ENCODE data around the gene IFRD2. TPM values are rescaled to one million over a fixed set of nuclear protein-coding genes. Genes with fewer than 3 reads are reported as not detected.

The IFRD2 gene
- total and polyA plus RNA-seq, 5 donors, result 50.9 to 67.6 (median 54.2) TPM

DNA sequence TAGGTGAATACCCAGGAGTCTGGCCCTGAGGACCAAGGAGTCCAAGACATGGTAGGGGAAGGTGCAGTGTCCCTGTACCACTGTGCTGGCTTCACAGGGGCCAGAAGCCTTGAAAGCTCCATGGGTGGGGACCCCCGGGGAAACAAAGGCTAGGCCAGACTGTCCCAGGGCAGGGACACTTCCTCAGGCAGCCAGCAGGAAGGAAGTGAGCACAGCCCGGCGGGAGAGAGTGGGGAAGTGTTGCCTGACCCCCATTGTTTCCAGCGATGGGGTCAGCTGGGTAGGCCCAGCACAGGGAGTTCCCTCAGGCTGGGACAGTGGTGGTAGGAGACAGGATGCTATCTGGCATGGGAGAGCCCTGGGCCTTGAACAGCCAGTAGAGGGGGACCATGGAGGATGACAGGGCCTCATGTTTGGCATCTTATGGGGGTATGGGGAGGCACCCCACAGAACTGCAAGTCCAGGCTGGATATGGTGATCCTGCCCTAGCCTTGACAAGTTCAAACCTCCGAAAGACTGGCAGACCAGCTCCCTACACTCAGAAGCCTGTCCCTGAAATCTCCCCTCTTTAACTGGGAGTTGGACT lies 31.5 kb upstream of the IFRD2 start:
- Histone ChIP-seq H3K27me3 (ENCODE audit: control insufficient read depth, insufficient read depth) (no peaks in the 10 kb centered on the region), H3K4me1 (ENCODE audit: control insufficient read depth, insufficient read depth, low read length) (peaks cover 11% of the 10 kb centered on the region), H3K4me3 (ENCODE audit: low read length) (no peak overlapping the region), H3K27ac (ENCODE audit: low read length) (peak overlapping the region; percentile 96), H3K9me3 (ENCODE audit: control insufficient read depth, low read length) (no peaks in the 10 kb centered on the region)
- WGBS, result 45% methylated on average over 5 of the region's 5 CpGs
- ATAC-seq (peak; percentile 23 to 65), DNase-seq (peak; percentile 80 to 87 (median 85))
- intact Hi-C loops (cut with DNase I), result loop anchor here in 1 of 4 donors (5.0 kb wide), 1 partner anchor 96 kb away; no protein-coding TSS in a partner anchor

DNA sequence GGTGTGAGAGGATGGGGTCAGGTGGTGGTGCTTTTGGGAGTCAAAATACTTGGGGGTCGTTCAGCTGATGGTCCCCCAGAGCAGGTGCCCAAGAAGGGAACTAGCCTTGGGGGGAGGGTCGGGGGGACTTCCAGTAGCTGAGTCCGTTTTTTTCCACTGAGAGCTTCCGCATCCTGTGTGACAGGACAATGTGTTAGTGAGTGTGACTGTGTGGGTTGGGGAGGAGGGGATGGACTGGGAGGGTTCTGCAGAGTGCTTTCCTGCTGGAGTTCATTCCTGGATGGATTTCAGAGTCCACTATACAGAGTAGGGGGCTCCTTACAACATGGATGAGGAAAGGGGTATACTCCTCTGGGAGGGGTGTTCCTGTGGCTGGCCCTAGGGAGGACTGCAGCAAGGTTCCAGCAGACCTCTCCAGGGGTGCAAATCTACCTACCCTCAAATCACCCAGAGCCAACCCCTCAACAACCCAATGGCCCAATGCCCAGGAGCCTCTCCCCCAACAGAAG lies 30.9 kb upstream of the IFRD2 start:
- Histone ChIP-seq H3K27ac (ENCODE audit: low read length) (peak overlapping the region; percentile 96), H3K27me3 (ENCODE audit: control insufficient read depth, insufficient read depth) (no peaks in the 10 kb centered on the region), H3K4me1 (ENCODE audit: control insufficient read depth, insufficient read depth, low read length) (peaks cover 9% of the 10 kb centered on the region), H3K9me3 (ENCODE audit: control insufficient read depth, low read length) (no peaks in the 10 kb centered on the region), H3K4me3 (ENCODE audit: low read length) (no peak overlapping the region)
- intact Hi-C loops (cut with DNase I), result loop anchor here in 1 of 4 donors (5.0 kb wide), 1 partner anchor 96 kb away; no protein-coding TSS in a partner anchor
- DNase-seq (peak in 2 of 3 donors; percentile 65 to 71), ATAC-seq (peak; percentile 2 to 42)
- WGBS, result 36% methylated on average over 4 of the region's 4 CpGs

DNA sequence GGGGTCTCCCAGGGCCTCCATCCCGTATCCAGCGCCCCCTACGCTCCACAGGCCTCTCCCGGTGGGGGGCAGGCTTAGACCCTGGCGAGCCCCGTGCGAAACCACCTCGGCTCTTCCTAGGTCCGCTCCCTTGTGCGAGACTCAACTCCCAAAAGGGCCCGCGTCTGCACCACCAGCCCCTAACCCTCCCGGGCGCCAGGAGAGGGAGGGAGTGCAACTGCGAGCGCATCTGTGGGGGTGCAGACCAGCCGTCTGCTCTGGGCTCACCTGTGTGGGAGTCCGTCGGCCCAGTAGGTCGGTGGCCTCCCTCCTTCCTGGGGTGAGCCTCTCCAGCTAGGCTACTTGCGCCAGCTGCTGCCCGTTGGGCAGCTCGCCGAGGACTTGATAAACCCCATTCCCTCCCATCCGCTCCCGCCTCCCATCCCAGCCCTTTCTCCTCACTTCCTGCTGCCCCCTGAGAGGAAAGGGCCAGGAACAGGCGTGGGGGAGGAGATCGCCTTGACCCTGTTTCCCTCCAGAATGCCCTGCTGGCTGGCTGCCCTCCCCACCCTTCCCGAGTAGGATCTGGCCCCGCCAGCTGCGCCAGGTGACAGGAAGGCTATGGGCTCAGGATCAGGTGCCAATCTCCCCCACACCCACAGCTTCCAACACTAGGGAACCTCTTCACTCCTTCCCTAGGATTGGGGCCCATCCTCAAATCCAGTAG lies 30.3 kb upstream of the IFRD2 start, which contains the start of gene HYAL2:
TSS of gene HYAL2 (minus strand) at position 360 of the 706 bp plus-strand sequence. CDS start 2,256 bp downstream, outside the sequence.
- intact Hi-C loops (cut with DNase I), result loop anchor here in 1 of 4 donors (5.0 kb wide), 1 partner anchor 95 kb away; no protein-coding TSS in a partner anchor
- Histone ChIP-seq H3K9me3 (ENCODE audit: control insufficient read depth, low read length) (no peaks in the 10 kb centered on the region), H3K4me3 (ENCODE audit: low read length) (peak within 1 kb of the TSS; percentile 85), H3K27me3 (ENCODE audit: control insufficient read depth, insufficient read depth) (no peaks in the 10 kb centered on the region), H3K27ac (ENCODE audit: low read length) (peak within 1 kb of the TSS; percentile 96), H3K4me1 (ENCODE audit: control insufficient read depth, insufficient read depth, low read length) (peaks cover 9% of the 10 kb centered on the region)
- DNase-seq (peak; percentile 88 to 92 (median 91)), ATAC-seq (peak; percentile 11 to 58)
- WGBS, result 29% methylated on average over 31 of the region's 31 CpGs

DNA sequence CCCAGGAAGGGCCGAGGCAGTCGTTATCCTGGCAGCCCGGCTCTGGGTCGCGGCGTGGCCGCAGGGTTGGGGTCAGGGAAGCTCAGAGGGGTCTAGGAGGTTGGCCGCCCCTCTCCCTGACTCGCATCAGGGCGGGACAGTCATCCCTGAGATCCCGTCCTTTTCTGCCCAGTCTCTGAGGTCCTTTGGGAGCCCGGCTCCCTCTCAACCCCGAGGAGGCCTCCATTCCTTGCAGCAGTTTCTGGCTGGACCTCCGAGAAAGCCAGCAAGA lies 29.8 kb upstream of the IFRD2 start:
- intact Hi-C loops (cut with DNase I), result loop anchor here in 1 of 4 donors (5.0 kb wide), 1 partner anchor 95 kb away; no protein-coding TSS in a partner anchor
- ATAC-seq (no peak), DNase-seq (no peak)
- no peaks in the 10 kb centered on the region for H3K9me3 ChIP-seq (ENCODE audit: control insufficient read depth, low read length)
- H3K4me1 ChIP-seq (ENCODE audit: control insufficient read depth, insufficient read depth, low read length), result peaks cover 9% of the 10 kb centered on the region
- H3K27me3 ChIP-seq (ENCODE audit: control insufficient read depth, insufficient read depth), result no peaks in the 10 kb centered on the region
- H3K4me3 ChIP-seq (ENCODE audit: low read length), result peak overlapping the region; percentile 85
- peak overlapping the region; percentile 96 for H3K27ac ChIP-seq (ENCODE audit: low read length)
- 13% methylated on average over 14 of the region's 14 CpGs for WGBS

DNA sequence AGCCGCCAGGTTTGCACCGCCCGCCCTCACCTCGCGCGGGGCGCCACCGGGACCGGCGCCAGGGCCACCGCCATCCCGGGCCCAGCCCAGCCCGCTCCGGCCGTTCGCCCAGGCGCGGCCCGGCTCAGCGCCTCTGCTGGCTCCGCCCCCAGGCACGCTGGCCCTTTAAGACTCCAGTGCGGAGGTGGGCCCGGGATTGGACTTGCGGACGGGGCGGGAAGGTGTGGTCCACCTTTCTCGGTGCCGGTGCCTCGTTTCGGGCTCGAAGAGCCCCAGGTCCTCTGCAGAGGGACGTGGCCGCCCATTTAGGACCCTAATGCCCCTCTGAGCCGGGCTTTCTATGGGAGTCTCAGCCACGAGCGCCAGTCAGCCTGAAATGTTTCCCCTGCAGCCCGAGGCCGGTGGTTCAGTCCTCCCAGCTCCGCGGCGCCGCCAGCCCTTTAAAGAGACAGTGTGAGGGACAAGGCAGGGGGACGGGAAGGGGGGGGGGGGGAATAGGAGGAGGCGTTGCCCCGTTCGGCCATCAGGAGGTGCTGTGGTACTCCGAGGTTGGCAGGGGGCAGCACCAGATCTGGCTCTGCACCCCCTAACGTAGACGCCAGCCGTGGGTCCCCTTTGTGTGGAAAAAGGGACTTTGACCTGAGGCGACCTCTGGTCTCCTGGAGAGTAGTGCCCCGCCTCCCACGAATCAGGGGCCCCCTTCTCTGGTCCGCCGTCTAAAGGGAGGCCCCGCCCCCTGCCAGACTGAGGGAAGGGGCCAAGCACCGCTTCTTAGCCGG lies 29.3 kb upstream of the IFRD2 start:
- 1% methylated on average over 59 of the region's 59 CpGs for WGBS
- intact Hi-C loops (cut with DNase I), result loop anchor here in 1 of 4 donors (5.0 kb wide), 1 partner anchor 94 kb away; no protein-coding TSS in a partner anchor

DNA sequence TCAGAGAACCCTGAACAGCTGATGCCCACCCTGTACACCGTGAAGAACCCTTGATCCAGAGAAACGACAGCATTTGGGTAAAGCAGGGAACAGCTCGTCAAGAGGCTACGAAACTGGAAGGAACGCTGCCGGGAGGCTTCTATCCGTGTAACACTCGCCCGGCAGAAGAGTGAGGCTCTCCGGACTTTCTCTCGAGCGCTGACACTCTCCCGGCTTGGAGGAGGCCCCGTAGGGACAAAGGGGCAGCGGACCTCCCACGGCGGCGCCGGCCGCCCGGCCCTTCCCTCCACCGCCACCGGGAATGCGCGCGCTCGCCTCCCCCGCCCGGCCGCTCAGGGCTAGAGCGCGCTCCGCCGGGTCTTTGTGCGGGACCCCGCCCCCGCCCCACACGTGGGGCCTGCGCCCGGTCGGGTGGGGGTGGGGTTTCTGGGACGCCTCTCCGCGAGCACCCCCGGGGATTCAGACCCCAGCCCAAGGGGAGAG lies 28.7 kb upstream of the IFRD2 start:
- DNase-seq, result peak; percentile 79 to 93 (median 93)
- Histone ChIP-seq H3K9me3 (ENCODE audit: control insufficient read depth, low read length) (no peaks in the 10 kb centered on the region), H3K4me3 (ENCODE audit: low read length) (peak overlapping the region; percentile 85), H3K27ac (ENCODE audit: low read length) (peak overlapping the region; percentile 88), H3K27me3 (ENCODE audit: control insufficient read depth, insufficient read depth) (no peaks in the 10 kb centered on the region), H3K4me1 (ENCODE audit: control insufficient read depth, insufficient read depth, low read length) (peaks cover 9% of the 10 kb centered on the region)
- WGBS, result under 1% methylated on average over 45 of the region's 45 CpGs
- ATAC-seq, result peak; percentile 9 to 59
- intact Hi-C loops (cut with DNase I), result loop anchor here in 1 of 4 donors (5.0 kb wide), 1 partner anchor 94 kb away; no protein-coding TSS in a partner anchor

More for the DNA sequence above, 29.3 kb upstream of the IFRD2 start:
- peak; percentile 91 to 97 (median 96) for DNase-seq
- peak overlapping the region; percentile 96 for H3K27ac ChIP-seq (ENCODE audit: low read length)
- H3K4me3 ChIP-seq (ENCODE audit: low read length), result peak overlapping the region; percentile 85
- no peaks in the 10 kb centered on the region for H3K9me3 ChIP-seq (ENCODE audit: control insufficient read depth, low read length)
- no peaks in the 10 kb centered on the region for H3K27me3 ChIP-seq (ENCODE audit: control insufficient read depth, insufficient read depth)
- H3K4me1 ChIP-seq (ENCODE audit: control insufficient read depth, insufficient read depth, low read length), result peaks cover 9% of the 10 kb centered on the region
- peak; percentile 35 to 76 for ATAC-seq

DNA sequence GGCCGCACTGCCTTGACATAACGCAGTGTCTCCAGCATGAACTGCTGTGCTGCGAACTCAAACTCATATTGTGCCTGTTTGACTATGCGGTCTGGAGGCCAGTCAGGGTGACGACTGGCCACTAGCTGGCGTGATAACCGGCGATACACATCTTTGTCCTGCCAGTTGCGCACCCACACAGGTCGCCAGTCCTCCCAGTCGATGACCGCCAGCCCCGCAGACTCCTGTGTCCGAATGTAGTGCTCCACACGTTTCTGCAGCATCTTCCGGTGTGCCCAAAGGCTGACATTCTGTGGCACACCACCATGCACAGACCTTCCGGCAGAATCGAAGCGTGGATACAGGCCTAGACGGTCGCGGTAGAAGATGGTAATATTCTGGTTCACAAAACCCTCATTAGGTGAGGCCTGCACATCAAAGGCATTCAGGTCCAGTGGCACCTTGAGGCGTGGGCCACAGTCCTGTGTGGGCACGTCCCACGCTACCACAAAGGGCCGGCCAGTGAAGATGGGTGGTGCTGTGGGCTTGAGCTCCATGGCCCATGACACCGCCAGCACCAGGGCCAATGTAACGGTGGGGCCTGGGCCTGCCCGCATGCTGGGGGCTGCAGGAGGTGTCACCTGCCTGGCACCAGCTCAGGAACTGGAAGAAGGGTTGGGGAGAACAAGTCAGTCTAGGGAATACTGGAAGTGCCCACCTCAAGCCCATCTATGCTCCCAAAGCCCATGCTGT lies 27.8 kb upstream of the IFRD2 start:
- intact Hi-C loops (cut with DNase I), result loop anchor here in 1 of 4 donors (5.0 kb wide), 1 partner anchor 93 kb away; no protein-coding TSS in a partner anchor
- peak overlapping the region; percentile 88 for H3K27ac ChIP-seq (ENCODE audit: low read length)
- ATAC-seq, result no peak
- no peaks in the 10 kb centered on the region for H3K27me3 ChIP-seq (ENCODE audit: control insufficient read depth, insufficient read depth)
- H3K4me3 ChIP-seq (ENCODE audit: low read length), result peak overlapping the region; percentile 85
- H3K4me1 ChIP-seq (ENCODE audit: control insufficient read depth, insufficient read depth, low read length), result peaks cover 9% of the 10 kb centered on the region
- 70% methylated on average over 29 of the region's 29 CpGs for WGBS
- H3K9me3 ChIP-seq (ENCODE audit: control insufficient read depth, low read length), result no peaks in the 10 kb centered on the region
- peak in 1 of 3 donors; percentile 67 for DNase-seq

DNA sequence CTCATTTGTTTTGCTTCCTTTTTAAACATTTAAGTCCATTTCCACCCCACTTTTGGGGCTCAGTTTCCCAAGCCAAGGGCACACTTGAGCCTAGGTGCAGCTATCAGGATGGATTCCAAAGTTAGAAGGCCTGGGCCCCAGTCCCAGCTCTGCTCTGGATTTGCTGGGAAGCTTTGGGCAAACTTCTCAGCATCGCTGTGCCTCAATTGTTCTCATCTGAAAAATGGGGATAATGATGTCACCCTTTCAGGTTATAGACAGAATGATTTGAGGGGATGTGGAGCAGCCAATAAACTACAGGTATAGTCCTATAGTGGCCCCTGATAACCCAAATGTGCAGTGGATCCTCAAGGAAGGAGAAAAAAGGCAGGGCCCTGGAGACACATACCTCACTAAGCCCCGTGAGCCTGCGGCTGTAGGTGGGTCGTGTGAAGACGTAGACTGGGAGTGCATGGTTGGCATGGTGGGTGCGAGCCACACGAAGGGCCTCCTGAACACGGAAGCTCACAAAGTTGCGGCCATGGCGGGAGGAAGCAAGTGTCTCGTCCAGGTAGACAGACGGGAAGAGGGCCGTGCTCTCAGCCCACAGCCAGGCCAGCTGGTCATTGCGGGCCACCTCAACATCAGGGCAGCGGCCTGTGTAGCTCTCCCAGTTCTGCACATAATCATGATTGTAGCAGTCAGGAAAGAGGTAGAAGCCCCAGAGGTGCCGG lies 27.1 kb upstream of the IFRD2 start:
- H3K27ac ChIP-seq (ENCODE audit: low read length), result no peak overlapping the region
- H3K9me3 ChIP-seq (ENCODE audit: control insufficient read depth, low read length), result no peaks in the 10 kb centered on the region
- no peak overlapping the region for H3K4me3 ChIP-seq (ENCODE audit: low read length)
- no peaks in the 10 kb centered on the region for H3K27me3 ChIP-seq (ENCODE audit: control insufficient read depth, insufficient read depth)
- WGBS, result 75% methylated on average over 16 of the region's 16 CpGs
- DNase-seq, result peak in 1 of 3 donors; percentile 52
- intact Hi-C loops (cut with DNase I), result no loop called here
- ATAC-seq, result no peak
- H3K4me1 ChIP-seq (ENCODE audit: control insufficient read depth, insufficient read depth, low read length), result peaks cover 8% of the 10 kb centered on the region

DNA sequence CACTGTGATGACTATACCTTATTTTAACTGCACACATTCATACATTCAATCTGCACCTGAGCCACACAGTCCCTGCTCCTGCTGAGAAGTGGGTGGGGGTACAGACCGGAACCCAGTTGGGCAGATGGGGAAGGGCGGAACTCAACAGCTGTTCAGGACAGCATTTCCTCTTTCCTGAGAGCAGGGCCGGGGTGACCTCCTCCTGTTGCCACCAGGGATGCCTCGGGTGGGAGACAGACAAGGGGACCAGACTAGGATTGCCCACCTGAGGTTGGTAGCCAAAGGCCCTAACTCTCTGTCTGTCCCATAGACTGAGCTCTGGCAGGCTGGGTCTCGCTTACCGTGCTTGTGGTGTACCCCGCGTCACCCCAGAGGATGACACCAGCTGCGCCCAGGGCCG lies 26.4 kb upstream of the IFRD2 start:
- Histone ChIP-seq H3K27ac (ENCODE audit: low read length) (no peak overlapping the region), H3K4me3 (ENCODE audit: low read length) (no peak overlapping the region), H3K4me1 (ENCODE audit: control insufficient read depth, insufficient read depth, low read length) (peaks cover 4% of the 10 kb centered on the region), H3K9me3 (ENCODE audit: control insufficient read depth, low read length) (no peaks in the 10 kb centered on the region), H3K27me3 (ENCODE audit: control insufficient read depth, insufficient read depth) (no peaks in the 10 kb centered on the region)
- DNase-seq, result peak in 2 of 3 donors; percentile 66 to 70
- ATAC-seq, result no peak
- intact Hi-C loops (cut with DNase I), result no loop called here
- 72% methylated on average over 10 of the region's 10 CpGs for WGBS

All from right cardiac atrium (tissue), 5 donors.